GM19452 (cell line): ENCODE measurements around the gene FBP1.
"Not testable (repeated sequence)": the region's sequence is repeated elsewhere in the genome, so short reads cannot be mapped to it uniquely, and the experiment has no call there.

ENCODE experiments used
- ATAC-seq: cut with Tn5 transposase; IDR thresholded peaks from one replicate; pipeline ENCODE4 v1.9.1; 2021; ENCODE audit not compliant: unreplicated experiment

Gene FBP1

GRCh38 chr9:94622087-94622800 is 17.1 kb downstream of the FBP1 start:
- ATAC-seq, result no peak

GRCh38 chr9:94619026-94619425 is 20.3 kb downstream of the FBP1 start:
- no peak for ATAC-seq

GRCh38 chr9:94613003-94613402 is 26.3 kb downstream of the FBP1 start:
- no peak for ATAC-seq

- ATAC-seq, result no peak
Measured at GRCh38 chr9:94612071-94612470, 27.2 kb downstream of the FBP1 start.

- no peak for ATAC-seq
Measured at GRCh38 chr9:94611638-94612068, 27.7 kb downstream of the FBP1 start.

- no peak for ATAC-seq
Measured at GRCh38 chr9:94610181-94610606, 29.1 kb downstream of the FBP1 start.

GRCh38 chr9:94607423-94607691 is 32.0 kb downstream of the FBP1 start:
- ATAC-seq, result no peak

- ATAC-seq, result no peak
Measured at GRCh38 chr9:94606646-94607422, 32.5 kb downstream of the FBP1 start.

- ATAC-seq, result no peak
Measured at GRCh38 chr9:94603259-94604160, 35.8 kb downstream of the FBP1 start.

GRCh38 chr9:94602666-94603065 is 36.7 kb downstream of the FBP1 start:
- ATAC-seq, result no peak

- no peak for ATAC-seq
Measured at GRCh38 chr9:94600715-94601114, 38.6 kb downstream of the FBP1 start.

GRCh38 chr9:94600258-94600657 is 39.1 kb downstream of the FBP1 start:
- no peak for ATAC-seq

GRCh38 chr9:94599102-94599501 is 40.2 kb downstream of the FBP1 start:
- ATAC-seq, result no peak

- no peak for ATAC-seq
Measured at GRCh38 chr9:94593459-94594345, 45.6 kb downstream of the FBP1 start, which contains the start of gene FBP2. FBP2 (minus strand) TSS chr9:94593824; CDS start chr9:94593726, 98 bp downstream.

GRCh38 chr9:94592683-94593082 is 46.6 kb downstream of the FBP1 start:
- ATAC-seq, result not testable (repeated sequence)

- ATAC-seq, result no peak
Measured at GRCh38 chr9:94591876-94592275, 47.4 kb downstream of the FBP1 start.

- ATAC-seq, result not testable (repeated sequence)
Measured at GRCh38 chr9:94591046-94591545, 48.2 kb downstream of the FBP1 start.

- ATAC-seq, result no peak
Measured at GRCh38 chr9:94588681-94589080, 50.6 kb downstream of the FBP1 start.

GRCh38 chr9:94586814-94587213 is 52.5 kb downstream of the FBP1 start:
- ATAC-seq, result no peak

- ATAC-seq, result no peak
Measured at GRCh38 chr9:94586316-94586715, 53.0 kb downstream of the FBP1 start.
